ENCODE results near the gene DOCK1.

DOCK1 gene

DNA sequence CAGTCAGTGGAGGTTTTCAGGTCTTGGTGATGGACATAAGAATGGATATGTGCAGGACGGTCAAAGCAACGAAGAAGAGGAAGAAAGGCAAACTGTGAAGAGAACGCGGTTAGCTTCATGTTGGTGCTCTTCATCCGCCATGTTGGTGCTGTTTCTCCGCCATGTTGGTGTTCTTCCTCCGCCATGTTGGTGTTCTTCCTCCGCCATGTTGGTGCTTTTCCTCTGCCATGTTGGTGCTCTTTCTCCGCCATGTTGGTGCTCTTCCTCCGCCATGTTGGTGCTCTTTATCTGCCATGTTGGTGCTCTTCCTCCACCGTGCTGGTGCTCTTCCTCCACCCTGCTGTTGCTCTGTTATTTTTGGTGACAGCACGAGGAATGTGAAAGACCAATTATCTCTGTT lies 95.4 kb downstream of the DOCK1 start:
- TF ChIP-seq CTCF (conservative IDR thresholded peaks at IDR 0.05; ENCODE audit: low read depth, low read length): no peak
- no peak overlapping the region for H3K4me3 ChIP-seq (ENCODE audit: low read depth, low read length)
- DNase-seq (ENCODE audit: low read depth): no peak

DNA sequence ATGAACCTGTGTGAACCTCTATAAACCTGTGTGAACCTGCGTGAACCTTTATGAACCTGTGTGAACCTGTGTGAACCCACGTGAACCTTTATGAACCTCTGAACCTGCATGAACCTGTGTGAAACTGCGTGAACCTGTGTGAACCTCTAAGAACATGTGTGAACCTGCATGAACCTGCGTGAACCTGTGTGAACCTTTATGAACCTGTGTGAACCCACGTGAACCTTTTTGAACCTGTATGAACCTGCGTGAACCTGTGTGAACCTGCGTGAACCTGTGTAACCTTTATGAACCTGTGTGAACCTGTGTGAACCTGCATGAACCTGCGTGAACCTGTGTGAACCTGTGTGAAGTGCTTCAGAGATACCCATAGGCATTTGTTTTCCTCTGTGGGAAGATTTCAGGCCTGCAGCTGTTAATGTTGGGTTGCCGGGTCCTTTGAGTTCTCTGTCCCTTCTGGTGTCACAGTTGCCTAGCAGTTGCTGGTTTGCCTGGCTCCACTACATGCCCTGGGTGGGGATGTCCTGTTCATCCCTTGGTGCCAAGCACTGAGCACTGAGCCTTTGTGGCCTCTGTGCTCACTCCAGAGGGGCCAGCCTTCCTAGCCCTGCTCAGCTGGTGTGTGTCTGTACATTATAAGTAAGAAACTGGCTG lies 97.9 kb downstream of the DOCK1 start:
- no peak overlapping the region for H3K4me3 ChIP-seq (ENCODE audit: low read depth, low read length)
- no peak for DNase-seq (ENCODE audit: low read depth)
- no peak for TF ChIP-seq CTCF (conservative IDR thresholded peaks at IDR 0.05; ENCODE audit: low read depth, low read length)

- TF ChIP-seq CTCF (conservative IDR thresholded peaks at IDR 0.05; ENCODE audit: low read depth, low read length): no peak
- H3K4me3 ChIP-seq (ENCODE audit: low read depth, low read length): no peak overlapping the region
- no peak for DNase-seq (ENCODE audit: low read depth)
Observed at GRCh38 chr10:127006453-127006852, 101.2 kb downstream of the DOCK1 start.

DNA sequence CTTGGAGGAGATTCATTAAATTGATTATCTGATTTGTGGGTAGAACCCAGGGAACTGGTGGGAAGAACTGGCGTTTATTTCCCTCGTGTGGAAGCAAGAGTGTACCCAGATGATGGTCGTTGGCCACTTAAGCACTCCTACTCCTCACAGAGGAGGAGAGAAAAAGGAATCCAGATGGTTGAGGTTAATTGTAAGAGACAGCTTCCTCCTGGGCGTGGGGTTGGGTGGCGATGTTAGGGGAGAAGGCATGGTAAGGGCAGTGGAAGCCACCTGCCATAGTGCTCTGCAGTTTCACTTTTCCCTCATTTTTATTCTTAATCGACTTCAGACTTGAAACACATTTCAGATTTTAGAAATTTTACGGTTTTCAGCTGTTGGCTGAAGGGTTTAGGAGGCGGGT lies 104.1 kb downstream of the DOCK1 start:
- H3K4me3 ChIP-seq (ENCODE audit: low read depth, low read length): no peak overlapping the region
- no peak for TF ChIP-seq CTCF (conservative IDR thresholded peaks at IDR 0.05; ENCODE audit: low read depth, low read length)
- no peak for DNase-seq (ENCODE audit: low read depth)

- TF ChIP-seq CTCF (conservative IDR thresholded peaks at IDR 0.05; ENCODE audit: low read depth, low read length): no peak
Observed at GRCh38 chr10:127011174-127011573, 105.9 kb downstream of the DOCK1 start.

DNA sequence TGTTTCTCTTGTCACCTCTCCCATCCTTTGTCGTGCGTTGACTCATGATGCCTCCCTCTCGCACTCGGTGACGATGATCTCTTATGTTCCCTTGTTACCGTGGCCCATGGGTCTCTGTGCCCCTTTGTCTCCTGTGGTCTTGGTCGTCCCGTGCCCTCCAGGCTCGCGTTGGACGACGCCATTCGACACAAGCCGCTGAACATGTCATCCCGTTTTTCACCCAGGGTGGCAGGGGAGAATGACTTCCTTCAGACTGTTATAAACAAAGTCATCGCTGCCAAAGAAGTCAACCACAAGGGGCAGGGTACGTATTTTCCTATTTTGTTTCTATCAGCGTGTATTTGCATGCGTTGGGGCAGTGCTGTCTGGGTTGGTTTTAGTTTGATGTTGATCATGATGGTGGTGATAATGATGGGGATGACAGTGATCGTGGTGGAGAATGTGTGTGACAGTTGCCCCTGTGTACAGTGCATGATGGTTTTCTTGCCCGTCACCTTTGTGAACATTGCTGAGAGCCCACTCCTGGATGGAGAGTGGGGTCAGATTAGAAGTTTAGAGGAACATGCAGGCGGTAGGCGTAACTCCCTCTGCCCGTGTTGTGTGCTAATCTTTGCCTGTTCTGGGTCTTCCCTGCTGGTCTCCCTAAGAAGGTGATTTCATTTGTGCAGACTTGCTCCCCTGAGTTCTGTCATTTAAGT lies 107.0 kb downstream of the DOCK1 start:
- no peak overlapping the region for H3K4me3 ChIP-seq (ENCODE audit: low read depth, low read length)
- no peak for DNase-seq (ENCODE audit: low read depth)
- no peak for TF ChIP-seq CTCF (conservative IDR thresholded peaks at IDR 0.05; ENCODE audit: low read depth, low read length)

More at GRCh38 chr10:127011174-127011573, 105.9 kb downstream of the DOCK1 start:
- no peak for DNase-seq (ENCODE audit: low read depth)
- H3K4me3 ChIP-seq (ENCODE audit: low read depth, low read length): no peak overlapping the region

GRCh38 chr10:127012769-127013152 lies 107.5 kb downstream of the DOCK1 start:
- H3K4me3 ChIP-seq (ENCODE audit: low read depth, low read length): no peak overlapping the region
- no peak for DNase-seq (ENCODE audit: low read depth)
- TF ChIP-seq CTCF (conservative IDR thresholded peaks at IDR 0.05; ENCODE audit: low read depth, low read length): no peak

Measured in choroid plexus epithelial cell (primary cell).